AG10803 (cell line): ENCODE results near the gene PILRA.
"Not testable (repeated sequence)": the region's sequence is repeated elsewhere in the genome, so short reads cannot be mapped to it uniquely, and the experiment has no call there.

Experiments used
- DNase-seq: peaks from one replicate; pipeline ENCODE4 v3.0.0; 2010; ENCODE audit warnings: low read depth
- H3K4me3 ChIP-seq: 2 replicates; pipeline ENCODE4 v1.5.1; 2011; ENCODE audit warnings: mild to moderate bottlenecking, low read length, control low read depth
- TF ChIP-seq, protein P1 (sequence below): conservative IDR thresholded peaks from 2 replicates; pipeline ENCODE4 v1.5.1; 2011; ENCODE audit warnings: mild to moderate bottlenecking, low read length, control low read depth, inconsistent platforms

The PILRA gene

DNA sequence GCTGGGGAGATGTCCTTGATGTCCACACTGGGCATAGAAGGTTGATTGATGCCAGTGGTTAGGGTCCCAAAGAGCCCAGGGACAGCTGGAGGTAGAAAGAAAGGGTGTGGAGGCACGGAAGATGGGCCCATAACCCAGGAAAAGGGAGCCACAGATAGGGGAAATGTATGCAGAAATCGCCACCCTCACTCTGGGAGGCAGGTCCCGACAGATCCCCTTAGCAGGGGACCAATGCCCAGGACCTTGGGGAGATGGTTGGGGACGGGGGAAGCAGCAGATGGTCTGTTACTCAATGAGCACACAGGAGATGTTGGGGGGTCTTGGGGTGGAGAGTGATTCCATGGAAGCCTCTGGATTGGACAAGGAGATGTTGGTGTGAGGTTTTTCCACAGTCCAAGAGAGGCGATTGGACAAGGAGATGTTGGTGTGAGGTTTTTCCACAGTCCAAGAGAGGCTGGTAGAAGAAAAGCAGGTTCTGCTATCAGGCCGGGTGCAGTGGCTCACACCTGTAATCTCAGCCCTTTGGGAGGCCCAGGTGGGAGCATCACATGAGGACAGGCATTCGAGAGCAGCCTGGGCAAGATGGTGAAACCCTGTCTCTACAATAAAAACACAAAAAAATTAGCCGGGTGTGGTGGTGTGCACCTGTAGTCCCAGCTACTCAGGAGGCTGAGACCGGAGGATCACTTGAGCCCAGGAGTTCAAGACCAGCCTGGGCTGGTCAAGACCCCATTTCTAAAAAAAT is 70.0 kb downstream of the PILRA start:
- TF ChIP-seq, protein P1, sequence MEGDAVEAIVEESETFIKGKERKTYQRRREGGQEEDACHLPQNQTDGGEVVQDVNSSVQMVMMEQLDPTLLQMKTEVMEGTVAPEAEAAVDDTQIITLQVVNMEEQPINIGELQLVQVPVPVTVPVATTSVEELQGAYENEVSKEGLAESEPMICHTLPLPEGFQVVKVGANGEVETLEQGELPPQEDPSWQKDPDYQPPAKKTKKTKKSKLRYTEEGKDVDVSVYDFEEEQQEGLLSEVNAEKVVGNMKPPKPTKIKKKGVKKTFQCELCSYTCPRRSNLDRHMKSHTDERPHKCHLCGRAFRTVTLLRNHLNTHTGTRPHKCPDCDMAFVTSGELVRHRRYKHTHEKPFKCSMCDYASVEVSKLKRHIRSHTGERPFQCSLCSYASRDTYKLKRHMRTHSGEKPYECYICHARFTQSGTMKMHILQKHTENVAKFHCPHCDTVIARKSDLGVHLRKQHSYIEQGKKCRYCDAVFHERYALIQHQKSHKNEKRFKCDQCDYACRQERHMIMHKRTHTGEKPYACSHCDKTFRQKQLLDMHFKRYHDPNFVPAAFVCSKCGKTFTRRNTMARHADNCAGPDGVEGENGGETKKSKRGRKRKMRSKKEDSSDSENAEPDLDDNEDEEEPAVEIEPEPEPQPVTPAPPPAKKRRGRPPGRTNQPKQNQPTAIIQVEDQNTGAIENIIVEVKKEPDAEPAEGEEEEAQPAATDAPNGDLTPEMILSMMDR: no peak
- H3K4me3 ChIP-seq: no peak overlapping the region
- no peak for DNase-seq

DNA sequence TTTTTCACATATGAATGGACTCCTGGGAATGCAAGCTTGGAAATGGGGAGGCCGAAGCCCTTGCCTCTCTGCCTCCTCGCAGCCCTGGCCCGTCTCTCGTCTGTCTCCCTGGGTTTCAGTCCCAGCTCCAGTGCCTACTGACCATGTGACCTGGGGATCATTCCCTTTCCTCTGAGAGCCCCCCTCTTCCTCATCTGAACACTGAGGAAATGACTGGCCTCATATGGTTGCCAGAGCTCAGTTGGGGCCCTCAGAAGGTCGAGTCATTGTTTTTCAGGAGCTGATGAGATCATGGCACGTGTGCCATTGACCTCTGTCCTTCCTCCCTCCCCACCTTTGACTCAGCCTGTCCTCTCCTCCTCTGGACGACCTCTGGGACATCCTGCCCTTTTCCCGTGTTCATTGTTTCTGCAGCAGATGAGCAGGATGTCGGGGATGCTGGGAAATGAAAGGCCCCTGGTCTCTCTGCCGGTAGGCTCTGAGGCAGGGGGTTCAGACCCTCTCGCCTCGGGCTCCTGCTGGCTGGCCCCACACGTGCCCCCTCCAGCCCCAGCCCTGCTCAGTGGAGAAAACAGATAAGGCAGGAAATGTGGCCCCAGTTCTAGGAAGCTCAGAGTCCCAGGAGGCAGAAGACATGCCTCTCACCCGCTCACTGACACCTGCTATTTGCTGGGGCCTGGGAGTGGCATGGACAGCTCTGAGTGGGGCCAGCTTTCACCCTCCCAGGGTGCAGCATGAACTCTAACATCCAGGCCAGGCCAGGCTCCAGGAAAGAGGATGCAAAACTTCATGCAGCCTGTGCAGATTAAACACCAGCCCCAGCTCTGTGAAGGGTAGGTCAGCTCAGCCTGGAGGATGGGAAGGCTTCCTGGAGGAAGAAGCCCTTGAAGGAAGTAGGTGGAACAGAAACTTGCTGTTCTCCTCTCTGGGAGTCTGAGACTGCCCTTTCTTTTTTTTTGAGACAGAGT is 71.3 kb downstream of the PILRA start:
- DNase-seq: peak; percentile 65
- TF ChIP-seq, protein P1: no peak
- no peak overlapping the region for H3K4me3 ChIP-seq

DNA sequence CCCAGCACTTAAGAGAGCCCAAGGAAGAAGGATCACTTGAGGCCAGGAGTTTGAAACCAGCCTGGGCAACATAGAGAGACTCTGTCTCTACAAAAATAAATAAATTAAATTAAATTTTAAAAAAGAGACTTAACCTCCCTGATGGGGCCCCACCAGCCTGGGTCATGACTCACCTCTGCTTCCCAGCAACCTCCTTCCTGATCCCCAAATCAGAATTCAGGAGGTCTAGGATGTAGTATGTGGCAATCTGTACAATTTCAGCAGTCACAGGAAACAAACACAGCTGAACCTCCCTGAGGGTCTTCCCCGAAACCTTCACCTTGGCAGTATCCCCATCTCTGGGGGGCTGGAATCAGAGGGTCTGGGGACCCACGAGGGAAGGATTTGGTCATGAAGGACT is 72.8 kb downstream of the PILRA start:
- DNase-seq: peak; percentile 59
- no peak overlapping the region for H3K4me3 ChIP-seq
- TF ChIP-seq, protein P1: no peak

GRCh38 chr7:100447363-100447762 is 74.1 kb downstream of the PILRA start:
- H3K4me3 ChIP-seq, DNase-seq: not testable (repeated sequence)

GRCh38 chr7:100449190-100449795 is 76.0 kb downstream of the PILRA start:
- H3K4me3 ChIP-seq: no peak overlapping the region
- TF ChIP-seq, protein P1: no peak
- no peak for DNase-seq
